Activated effector memory CD4-positive, alpha-beta T cell treated with Interleukin-2 at 50 U/mL for 16 hours (primary cell): ENCODE measurements around the gene PPP1R13B.

Source experiments
- DNase-seq: peaks from one replicate; pipeline ENCODE4 v3.0.0-alpha.2; 2020

Gene PPP1R13B

GRCh38 chr14:103740991-103741689 lies 106.2 kb downstream of the PPP1R13B start:
- DNase-seq, result no peak

GRCh38 chr14:103739793-103740501 lies 107.4 kb downstream of the PPP1R13B start:
- DNase-seq, result no peak

- DNase-seq, result no peak
Observed at GRCh38 chr14:103739466-103739792, 107.9 kb downstream of the PPP1R13B start.

- no peak for DNase-seq
Observed at GRCh38 chr14:103738701-103739451, 108.5 kb downstream of the PPP1R13B start.

- DNase-seq, result no peak
Observed at GRCh38 chr14:103738166-103738565, 109.2 kb downstream of the PPP1R13B start.

DNA sequence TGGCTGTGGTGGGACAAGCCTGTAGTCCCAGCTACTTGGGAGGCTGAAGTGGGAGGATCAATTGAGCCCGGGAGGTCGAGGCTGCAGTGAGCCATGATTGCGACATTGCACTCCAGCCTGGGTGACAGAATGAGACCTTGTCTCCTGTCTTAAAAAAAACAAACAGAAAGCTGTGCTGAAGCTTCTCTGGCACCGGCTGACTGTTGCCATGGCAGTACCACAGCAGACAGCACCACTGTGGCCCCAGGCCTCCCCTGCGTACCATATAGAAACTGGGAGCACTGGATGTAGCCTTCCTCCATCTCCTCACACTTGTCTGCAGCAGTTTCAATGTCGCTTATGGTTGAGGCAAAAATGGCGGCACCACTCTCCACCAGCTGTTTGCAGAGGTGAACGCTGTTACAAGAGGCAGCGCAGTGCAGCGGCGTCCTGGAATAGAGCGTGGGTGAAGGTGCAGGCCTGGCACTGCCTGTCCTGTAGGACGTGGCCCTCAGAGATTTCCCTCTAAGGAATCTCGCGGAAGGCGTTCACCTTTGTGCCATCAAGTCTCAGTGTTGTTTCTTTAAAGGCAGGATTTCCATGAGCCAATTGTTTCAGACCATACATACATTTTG lies 109.8 kb downstream of the PPP1R13B start:
- no peak for DNase-seq

- DNase-seq, result no peak
Observed at GRCh38 chr14:103736546-103737431, 110.6 kb downstream of the PPP1R13B start.

GRCh38 chr14:103735815-103736545 lies 111.4 kb downstream of the PPP1R13B start:
- DNase-seq, result no peak

- DNase-seq, result no peak
Observed at GRCh38 chr14:103735439-103735814, 111.9 kb downstream of the PPP1R13B start.

DNA sequence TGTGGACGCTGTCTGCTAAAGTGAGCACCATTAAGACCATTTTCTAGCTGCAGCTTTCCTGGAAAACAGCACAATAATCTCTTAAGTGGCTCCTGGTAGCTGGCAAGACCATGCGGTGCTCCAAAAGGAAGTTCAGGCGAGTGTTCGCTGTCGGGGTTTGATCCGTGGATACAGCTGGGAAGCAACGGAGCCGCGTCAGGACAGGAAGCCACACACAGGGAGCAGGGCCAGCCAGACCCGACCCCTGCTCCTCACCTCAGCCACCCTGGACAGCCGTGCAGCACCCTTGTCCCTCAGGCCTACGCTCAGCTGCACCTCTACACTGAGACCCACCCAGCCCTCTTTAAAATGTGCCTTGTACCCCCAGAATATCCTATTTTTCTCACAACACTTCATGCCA lies 112.4 kb downstream of the PPP1R13B start:
- DNase-seq, result no peak

GRCh38 chr14:103734081-103734888 lies 113.1 kb downstream of the PPP1R13B start:
- DNase-seq, result no peak

- no peak for DNase-seq
Observed at GRCh38 chr14:103733651-103734050, 113.7 kb downstream of the PPP1R13B start.

DNA sequence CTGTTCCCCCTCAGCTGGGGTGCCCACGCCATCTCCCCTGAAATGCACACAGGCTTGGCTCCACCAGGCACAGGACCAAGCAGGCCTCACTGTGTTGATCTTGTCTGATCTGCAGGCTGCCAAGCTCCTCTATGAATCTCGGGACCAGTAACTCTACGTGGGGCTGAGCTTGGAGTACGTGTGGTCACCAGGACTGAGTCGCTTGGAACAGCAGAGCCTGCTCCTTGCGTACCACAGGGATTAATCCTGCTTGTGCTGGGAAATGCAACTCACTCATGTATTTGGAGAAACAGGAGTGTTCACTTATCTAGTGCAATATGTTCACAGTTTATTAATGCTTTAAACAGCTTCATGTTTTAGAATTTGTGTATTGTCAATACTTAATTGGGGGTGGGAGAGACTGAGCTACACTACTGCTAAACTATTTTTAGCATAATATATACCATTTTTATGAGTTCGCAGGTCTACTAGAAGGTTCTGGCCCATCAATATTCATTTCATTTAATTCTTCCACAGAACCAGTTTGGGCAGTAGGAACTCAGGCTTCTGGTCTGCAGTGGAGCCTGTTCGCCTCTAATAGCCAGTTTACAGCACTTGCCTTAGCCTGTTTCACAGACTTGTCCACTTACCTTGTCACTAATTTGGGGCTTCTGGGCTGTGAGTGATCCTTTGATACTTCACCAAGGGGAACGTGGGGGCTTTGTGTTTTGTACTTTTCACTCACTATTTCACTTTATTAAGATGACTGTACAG lies 114.3 kb downstream of the PPP1R13B start:
- DNase-seq, result no peak

- no peak for DNase-seq
Observed at GRCh38 chr14:103731916-103732867, 115.2 kb downstream of the PPP1R13B start.

DNA sequence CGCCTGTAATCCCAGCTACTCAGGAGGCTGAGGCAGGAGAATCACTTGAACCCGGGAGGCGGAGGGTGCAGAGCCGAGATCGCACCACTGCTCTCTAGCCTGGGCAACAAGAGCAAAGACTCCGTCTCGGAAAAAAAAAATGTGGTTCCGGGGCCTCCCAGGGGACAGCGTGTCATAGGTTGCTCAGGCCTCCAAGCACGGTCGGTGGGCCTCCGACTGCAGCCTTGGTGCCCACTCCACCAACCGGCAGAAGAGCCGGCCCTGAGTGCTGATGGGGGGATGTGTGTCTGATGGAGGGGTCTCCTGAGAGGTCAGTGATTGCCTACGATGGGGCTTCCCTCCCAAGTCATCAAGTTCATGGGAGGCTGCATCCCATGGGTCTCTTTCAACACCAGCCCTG lies 115.9 kb downstream of the PPP1R13B start:
- DNase-seq, result no peak

DNA sequence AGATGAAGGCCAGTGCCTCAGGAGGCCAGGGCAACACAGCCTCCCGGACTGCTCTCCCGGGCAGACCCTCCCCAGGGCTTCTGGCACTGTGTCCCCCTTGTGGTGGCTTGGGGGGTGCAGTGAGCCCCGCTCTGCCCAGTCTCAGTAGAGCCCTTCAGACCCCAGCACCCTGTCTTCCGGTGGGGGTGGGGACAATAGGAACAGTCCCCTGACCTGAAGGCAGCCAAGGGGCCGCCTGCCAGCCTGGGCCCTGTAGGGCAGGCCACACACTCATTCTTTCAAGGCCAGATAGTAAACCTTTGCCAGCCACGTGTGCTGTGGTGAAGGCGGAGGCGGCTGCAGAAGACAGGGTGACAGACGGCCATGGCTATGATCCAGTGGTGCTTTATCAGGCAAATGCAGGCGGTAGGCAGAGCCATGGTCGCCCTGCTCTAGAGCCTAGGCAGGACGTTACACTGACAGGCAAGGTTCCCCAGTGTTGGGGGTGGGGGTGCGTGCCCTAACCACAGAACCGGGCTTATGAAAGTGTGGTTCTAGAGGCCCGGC lies 116.8 kb downstream of the PPP1R13B start:
- DNase-seq, result no peak

DNA sequence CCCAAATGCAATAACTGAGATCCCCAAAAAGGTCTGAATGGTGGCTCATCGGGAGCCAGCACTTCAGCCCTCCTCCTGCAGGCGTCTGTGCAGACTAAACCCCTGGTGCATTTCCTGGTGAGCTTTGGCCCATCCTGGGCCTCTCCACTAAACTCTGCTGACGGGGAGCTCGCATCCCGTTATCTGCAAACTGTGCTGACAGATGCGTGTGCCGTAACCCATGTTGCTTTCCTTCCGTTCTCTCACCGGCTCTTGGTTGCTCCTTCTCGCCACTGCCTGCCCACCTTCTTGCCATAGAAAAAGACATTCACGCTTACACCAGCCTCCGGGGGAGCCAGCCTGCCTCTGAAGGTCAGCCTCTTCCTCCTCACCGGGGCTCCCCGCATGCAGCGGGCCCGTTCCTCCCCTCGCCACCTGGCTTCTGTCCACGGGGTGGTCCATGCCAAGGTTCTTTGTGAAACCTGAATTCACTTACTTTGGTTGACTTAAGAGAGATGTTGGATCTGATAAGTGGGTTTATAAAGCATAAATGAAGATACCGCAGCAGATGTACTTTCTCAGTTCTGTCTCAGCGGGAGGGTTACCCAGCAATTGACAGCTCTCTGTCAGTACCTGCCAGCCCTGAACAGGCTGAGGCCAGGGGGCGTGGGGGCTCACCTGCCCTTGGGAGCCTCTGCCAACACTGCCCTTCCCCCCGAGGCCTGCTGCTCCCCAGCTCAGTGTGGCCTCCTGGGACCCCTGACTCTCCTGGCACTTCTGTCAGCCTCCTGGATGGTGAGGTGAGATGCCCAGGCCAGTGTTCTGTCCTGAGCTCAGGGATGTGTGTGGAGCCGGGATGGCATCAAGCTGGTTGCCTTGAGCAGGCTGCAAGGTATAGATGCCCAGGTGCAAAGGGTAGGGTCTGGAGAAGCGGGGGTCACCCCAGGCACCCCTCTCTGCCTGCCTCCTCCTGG lies 117.6 kb downstream of the PPP1R13B start:
- no peak for DNase-seq
